ENCODE results near the gene ALG9.
A peak's percentile ranks its signal among the peaks of the same experiment; 100 is the strongest.

ALG9 gene

GRCh38 chr11:111845276-111846028 lies 25.9 kb downstream of the ALG9 start:
- H3K4me3 ChIP-seq (ENCODE audit: low read depth in 1 of 2, low read length in 1 of 2), result peak overlapping the region in 1 of 2 experiments; percentile 1
- H3K27me3 ChIP-seq, result no peaks in the 10 kb centered on the region
- H3K4me1 ChIP-seq (ENCODE audit: control insufficient read depth in 1 of 2, insufficient read depth in 1 of 2, low read depth in 1 of 2, low read length in 1 of 2), result peaks cover 41 to 45% of the 10 kb centered on the region in 2 experiments
- no peaks in the 10 kb centered on the region for H3K36me3 ChIP-seq
- no peaks in the 10 kb centered on the region for H3K9me3 ChIP-seq
- TF ChIP-seq, protein P1, sequence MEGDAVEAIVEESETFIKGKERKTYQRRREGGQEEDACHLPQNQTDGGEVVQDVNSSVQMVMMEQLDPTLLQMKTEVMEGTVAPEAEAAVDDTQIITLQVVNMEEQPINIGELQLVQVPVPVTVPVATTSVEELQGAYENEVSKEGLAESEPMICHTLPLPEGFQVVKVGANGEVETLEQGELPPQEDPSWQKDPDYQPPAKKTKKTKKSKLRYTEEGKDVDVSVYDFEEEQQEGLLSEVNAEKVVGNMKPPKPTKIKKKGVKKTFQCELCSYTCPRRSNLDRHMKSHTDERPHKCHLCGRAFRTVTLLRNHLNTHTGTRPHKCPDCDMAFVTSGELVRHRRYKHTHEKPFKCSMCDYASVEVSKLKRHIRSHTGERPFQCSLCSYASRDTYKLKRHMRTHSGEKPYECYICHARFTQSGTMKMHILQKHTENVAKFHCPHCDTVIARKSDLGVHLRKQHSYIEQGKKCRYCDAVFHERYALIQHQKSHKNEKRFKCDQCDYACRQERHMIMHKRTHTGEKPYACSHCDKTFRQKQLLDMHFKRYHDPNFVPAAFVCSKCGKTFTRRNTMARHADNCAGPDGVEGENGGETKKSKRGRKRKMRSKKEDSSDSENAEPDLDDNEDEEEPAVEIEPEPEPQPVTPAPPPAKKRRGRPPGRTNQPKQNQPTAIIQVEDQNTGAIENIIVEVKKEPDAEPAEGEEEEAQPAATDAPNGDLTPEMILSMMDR (IDR thresholded peaks at IDR 0.05), result no peak
- peak overlapping the region; percentile 76 for H3K27ac ChIP-seq

DNA sequence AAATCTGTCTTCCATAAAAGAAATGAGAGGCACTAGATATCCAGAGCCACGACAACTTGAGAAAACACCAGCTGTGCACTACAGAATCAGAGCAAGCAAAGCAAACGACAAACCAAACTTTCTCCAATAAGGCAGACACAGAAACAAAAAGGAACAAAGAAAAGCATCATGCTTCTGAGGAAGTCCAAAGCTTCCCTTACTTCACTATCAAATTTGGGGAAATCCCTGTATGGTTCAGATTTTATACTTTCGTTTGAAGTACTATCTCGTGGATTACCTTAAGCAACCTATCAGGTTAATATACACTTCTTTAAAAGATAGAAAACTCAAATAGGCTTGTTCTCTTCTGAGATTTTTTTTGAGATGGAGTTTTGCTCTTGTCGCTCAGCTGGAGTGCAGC lies 27.7 kb downstream of the ALG9 start:
- Histone ChIP-seq H3K9me3 (no peaks in the 10 kb centered on the region), H3K27me3 (no peaks in the 10 kb centered on the region), H3K4me3 (ENCODE audit: low read depth in 1 of 2, low read length in 1 of 2) (no peak overlapping the region), H3K4me1 (ENCODE audit: control insufficient read depth in 1 of 2, insufficient read depth in 1 of 2, low read depth in 1 of 2, low read length in 1 of 2) (peaks cover 41 to 45% of the 10 kb centered on the region in 2 experiments), H3K27ac (no peak overlapping the region), H3K36me3 (peaks cover 6% of the 10 kb centered on the region)
- TF ChIP-seq, protein P1 (IDR thresholded peaks at IDR 0.05), result no peak

DNA sequence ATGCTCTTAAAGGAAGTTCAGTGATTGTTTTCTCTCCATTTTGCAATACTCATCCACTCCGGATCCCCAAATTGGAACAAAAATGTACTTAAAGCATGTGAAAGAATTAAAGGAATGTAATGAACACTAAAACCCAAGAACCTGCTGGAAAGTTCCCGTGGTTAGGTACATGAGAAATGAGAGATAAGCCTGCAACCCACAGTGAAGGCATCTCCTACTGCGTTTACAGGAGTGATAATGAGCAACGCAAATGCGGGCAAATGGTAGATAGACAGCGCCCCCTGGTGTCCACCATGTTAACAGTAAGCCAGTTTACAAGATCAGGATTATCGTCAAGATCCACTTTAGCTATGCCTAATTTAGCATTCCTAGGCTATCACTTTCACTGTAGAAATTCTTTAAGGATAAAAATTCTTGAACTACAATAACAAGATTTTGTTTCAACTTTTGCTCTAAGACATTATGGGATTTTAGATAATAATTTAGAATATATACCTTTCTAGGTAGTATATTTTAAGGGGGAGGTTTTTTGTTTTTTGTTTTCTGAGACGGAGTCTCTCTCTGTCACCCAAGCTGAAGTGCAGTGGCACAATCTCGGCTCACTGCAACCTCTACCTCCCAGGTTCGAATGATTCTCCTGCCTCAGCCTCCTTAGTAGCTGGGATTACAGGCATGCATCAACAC lies 29.9 kb downstream of the ALG9 start:
- TF ChIP-seq, protein P1 (IDR thresholded peaks at IDR 0.05), result peak; percentile 75
- peaks cover 33 to 36% of the 10 kb centered on the region in 2 experiments for H3K4me1 ChIP-seq (ENCODE audit: control insufficient read depth in 1 of 2, insufficient read depth in 1 of 2, low read depth in 1 of 2, low read length in 1 of 2)
- H3K27me3 ChIP-seq, result no peaks in the 10 kb centered on the region
- no peaks in the 10 kb centered on the region for H3K9me3 ChIP-seq
- H3K4me3 ChIP-seq (ENCODE audit: low read depth in 1 of 2, low read length in 1 of 2), result no peak overlapping the region
- no peak overlapping the region for H3K27ac ChIP-seq
- H3K36me3 ChIP-seq, result peaks cover 15% of the 10 kb centered on the region

DNA sequence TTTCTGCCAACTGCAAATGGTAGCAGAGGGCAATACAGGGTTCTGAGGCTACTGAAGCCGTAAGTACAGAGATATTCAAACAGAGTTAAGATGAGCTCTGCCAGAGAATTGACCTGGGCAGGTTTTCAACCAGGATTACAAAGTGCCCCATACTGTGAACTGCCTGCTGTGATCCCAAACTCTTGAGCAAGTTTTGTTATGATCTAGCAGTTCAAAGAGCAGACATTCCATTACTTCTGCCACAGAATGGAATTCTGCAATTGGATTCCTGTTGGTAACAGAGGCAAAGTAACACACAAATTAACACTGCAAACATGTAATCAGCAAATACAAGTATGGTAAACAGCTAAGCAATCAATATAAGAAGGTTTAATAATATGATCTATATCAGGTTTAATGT lies 31.2 kb downstream of the ALG9 start:
- peaks cover 20 to 22% of the 10 kb centered on the region in 2 experiments for H3K4me1 ChIP-seq (ENCODE audit: control insufficient read depth in 1 of 2, insufficient read depth in 1 of 2, low read depth in 1 of 2, low read length in 1 of 2)
- H3K36me3 ChIP-seq, result peaks cover 18% of the 10 kb centered on the region
- H3K27me3 ChIP-seq, result no peaks in the 10 kb centered on the region
- no peak overlapping the region for H3K27ac ChIP-seq
- no peak overlapping the region for H3K4me3 ChIP-seq (ENCODE audit: low read depth in 1 of 2, low read length in 1 of 2)
- H3K9me3 ChIP-seq, result no peaks in the 10 kb centered on the region
- TF ChIP-seq, protein P1 (IDR thresholded peaks at IDR 0.05), result no peak

GRCh38 chr11:111838054-111838453 lies 33.3 kb downstream of the ALG9 start:
- Histone ChIP-seq H3K4me3 (ENCODE audit: low read depth in 1 of 2, low read length in 1 of 2) (no peak overlapping the region), H3K36me3 (peaks cover 21% of the 10 kb centered on the region), H3K9me3 (no peaks in the 10 kb centered on the region), H3K4me1 (ENCODE audit: control insufficient read depth in 1 of 2, insufficient read depth in 1 of 2, low read depth in 1 of 2, low read length in 1 of 2) (peaks cover 3 to 4% of the 10 kb centered on the region in 2 experiments), H3K27me3 (no peaks in the 10 kb centered on the region), H3K27ac (no peak overlapping the region)
- TF ChIP-seq, protein P1 (IDR thresholded peaks at IDR 0.05), result no peak

Data from neutrophil (primary cell).